Heart left ventricle (tissue), 13 donors: ENCODE data around the gene PRR7.

ENCODE experiments used
- CTCF ChIP-seq, 12 donors: fragments of 200-600 bp; sonication (generic) in 4 of 12; IDR thresholded peaks; one replicate each; pipeline versions ENCODE4 v1.5.0 to v1.8.0; 2018 to 2022; ENCODE audit warnings: antibody characterized with exemption in 12 of 12, mild to moderate bottlenecking in 5 of 12
- POLR2A ChIP-seq, 2 donors: fragments of 450-650 bp; IDR thresholded peaks; one replicate each; pipeline ENCODE4 v1.6.1; 2017; ENCODE audit warnings: antibody characterized with exemption in 2 of 2, mild to moderate bottlenecking in 2 of 2, moderate library complexity in 2 of 2
- donor health status: ischemic (EF 13 %, LVEDD 7.1; RV severe dilation, severe dysfunction).
- donor health status: DM: no; HTN: yes; CAD: no.
- donor health status: DM: no; HTN: no; CAD: no.
- donor health status: ischemic (EF 25% LVEDD 6.9; RV normal size, moderate dysfunction).
- donor health status: ischemic (EF 25% LVEDD 5.7; RV mildly dilated, moderate dysfunction).
- donor health status: ischemic (EF 35%, LVEDD 5.7; RV mildly dilated, moderate dysfunction).
- donor health status: nonischemic (EF 11% LVEDD 7.7; RV severe dilation, severe dysfunction).
- donor health status: DM: yes; HTN: yes; CAD: no.
- donor health status: PGD.
- donor health status: ischemic (EF 29% LVEDD 5.4; RV normal size, mild dysfunction).
- donor health status: nonischemic (EF 23%, LVEDD 6.1; RV moderate dilation, normal function).

GRCh38 chr5:177447611-177448243, 1.1 kb downstream of the PRR7 start:
- TF ChIP-seq CTCF (IDR thresholded peaks at IDR 0.05) (peak in 1 of 12 donors; percentile 7), POLR2A (IDR thresholded peaks at IDR 0.05) (no peak)
